Neural crest cell (in vitro differentiated cells): ENCODE measurements around the gene SPACA7. TPM values are rescaled to one million over a fixed set of nuclear protein-coding genes. Genes with fewer than 3 reads are reported as not detected.
"Not testable (repeated sequence)": the region's sequence is repeated elsewhere in the genome, so short reads cannot be mapped to it uniquely, and the experiment has no call there.

Experiments
- DNase-seq: peaks from one replicate; pipeline ENCODE4 v3.0.0; 2021; ENCODE audit warnings: low read depth, mixed read lengths, low spot score
- H3K27ac Mint-ChIP-seq: one replicate; pipeline ENCODE4 v1.8.0; 2021; ENCODE audit warnings: mild to moderate bottlenecking, mixed read lengths; ENCODE audit not compliant: unreplicated experiment
- H3K27me3 Mint-ChIP-seq: 2 replicates; pipeline ENCODE4 v1.8.0; 2021; ENCODE audit warnings: low read depth, mild to moderate bottlenecking, mixed read lengths
- H3K36me3 Mint-ChIP-seq: 2 replicates; pipeline ENCODE4 v1.8.0; 2021; ENCODE audit warnings: low read depth, mild to moderate bottlenecking, mixed read lengths
- H3K4me1 Mint-ChIP-seq: 2 replicates; pipeline ENCODE4 v1.8.0; 2021; ENCODE audit warnings: mixed read lengths
- H3K4me3 Mint-ChIP-seq: one replicate; pipeline ENCODE4 v1.8.0; 2021; ENCODE audit warnings: mild to moderate bottlenecking, mixed read lengths
- H3K9me3 Mint-ChIP-seq: 2 replicates; pipeline ENCODE4 v1.8.0; 2021; ENCODE audit warnings: mixed read lengths
- total RNA-seq: library from RNA; stranded (reverse); gene quantifications from 2 replicates; pipeline ENCODE4 v1.2.1, GENCODE V29; 2021
- TF ChIP-seq, protein P1 (sequence below): fragments of 200-600 bp; sonication (generic); conservative IDR thresholded peaks from 2 replicates; pipeline ENCODE4 v1.5.0; 2021; ENCODE audit warnings: antibody characterized with exemption, mild to moderate bottlenecking

The SPACA7 gene
- total RNA-seq, 1 donor from 2014 or later, result not detected

DNA sequence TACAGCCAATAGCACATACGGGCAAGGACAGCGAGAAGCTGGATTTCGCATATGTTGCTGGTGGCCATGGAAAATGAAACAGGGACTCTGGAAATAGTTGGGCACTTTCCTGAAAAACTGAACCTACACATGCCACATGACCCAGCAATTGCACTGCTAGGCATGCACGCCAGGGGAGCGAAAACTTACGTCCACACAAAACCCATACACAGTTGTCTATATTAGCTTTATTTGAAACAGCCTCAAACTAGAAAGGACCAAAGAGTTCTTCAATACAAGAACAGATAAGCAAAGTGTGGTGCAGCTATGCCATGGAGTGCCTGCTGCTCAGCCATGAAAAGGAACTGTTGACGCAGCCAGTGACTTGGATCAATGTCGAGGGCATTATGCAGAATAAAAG lies 7.3 kb upstream of the SPACA7 start:
- H3K27ac Mint-ChIP-seq, result no peak overlapping the region
- DNase-seq, result no peak
- no peaks in the 10 kb centered on the region for H3K4me1 Mint-ChIP-seq
- H3K4me3 Mint-ChIP-seq, result no peak overlapping the region
- peaks cover 3% of the 10 kb centered on the region for H3K9me3 Mint-ChIP-seq
- TF ChIP-seq, protein P1, sequence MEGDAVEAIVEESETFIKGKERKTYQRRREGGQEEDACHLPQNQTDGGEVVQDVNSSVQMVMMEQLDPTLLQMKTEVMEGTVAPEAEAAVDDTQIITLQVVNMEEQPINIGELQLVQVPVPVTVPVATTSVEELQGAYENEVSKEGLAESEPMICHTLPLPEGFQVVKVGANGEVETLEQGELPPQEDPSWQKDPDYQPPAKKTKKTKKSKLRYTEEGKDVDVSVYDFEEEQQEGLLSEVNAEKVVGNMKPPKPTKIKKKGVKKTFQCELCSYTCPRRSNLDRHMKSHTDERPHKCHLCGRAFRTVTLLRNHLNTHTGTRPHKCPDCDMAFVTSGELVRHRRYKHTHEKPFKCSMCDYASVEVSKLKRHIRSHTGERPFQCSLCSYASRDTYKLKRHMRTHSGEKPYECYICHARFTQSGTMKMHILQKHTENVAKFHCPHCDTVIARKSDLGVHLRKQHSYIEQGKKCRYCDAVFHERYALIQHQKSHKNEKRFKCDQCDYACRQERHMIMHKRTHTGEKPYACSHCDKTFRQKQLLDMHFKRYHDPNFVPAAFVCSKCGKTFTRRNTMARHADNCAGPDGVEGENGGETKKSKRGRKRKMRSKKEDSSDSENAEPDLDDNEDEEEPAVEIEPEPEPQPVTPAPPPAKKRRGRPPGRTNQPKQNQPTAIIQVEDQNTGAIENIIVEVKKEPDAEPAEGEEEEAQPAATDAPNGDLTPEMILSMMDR, result no peak
- H3K27me3 Mint-ChIP-seq, result peaks cover 7% of the 10 kb centered on the region
- no peaks in the 10 kb centered on the region for H3K36me3 Mint-ChIP-seq

DNA sequence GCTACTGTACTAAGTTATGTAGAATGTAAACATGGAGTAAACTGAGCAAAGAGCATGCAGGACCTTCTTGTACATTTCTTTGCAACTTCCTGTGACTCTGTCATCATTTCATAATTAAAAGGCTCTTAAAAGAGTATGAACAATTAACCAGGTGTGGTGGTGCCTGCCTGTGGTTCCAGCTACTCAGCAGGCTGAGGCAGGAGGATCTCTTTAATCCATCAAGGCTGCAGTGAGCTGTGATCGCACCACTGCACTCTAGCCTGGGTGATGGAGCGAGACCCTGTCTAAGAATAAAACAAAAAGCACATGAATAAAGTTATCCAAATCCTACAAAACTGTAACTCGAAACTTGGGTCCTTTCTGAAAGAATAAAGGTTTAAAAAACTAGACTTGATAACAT lies 5.8 kb upstream of the SPACA7 start:
- no peak overlapping the region for H3K27ac Mint-ChIP-seq
- no peaks in the 10 kb centered on the region for H3K36me3 Mint-ChIP-seq
- H3K9me3 Mint-ChIP-seq, result peaks cover 3% of the 10 kb centered on the region
- TF ChIP-seq, protein P1, result no peak
- no peaks in the 10 kb centered on the region for H3K4me1 Mint-ChIP-seq
- DNase-seq, result no peak
- H3K27me3 Mint-ChIP-seq, result peaks cover 7% of the 10 kb centered on the region
- no peak overlapping the region for H3K4me3 Mint-ChIP-seq

DNA sequence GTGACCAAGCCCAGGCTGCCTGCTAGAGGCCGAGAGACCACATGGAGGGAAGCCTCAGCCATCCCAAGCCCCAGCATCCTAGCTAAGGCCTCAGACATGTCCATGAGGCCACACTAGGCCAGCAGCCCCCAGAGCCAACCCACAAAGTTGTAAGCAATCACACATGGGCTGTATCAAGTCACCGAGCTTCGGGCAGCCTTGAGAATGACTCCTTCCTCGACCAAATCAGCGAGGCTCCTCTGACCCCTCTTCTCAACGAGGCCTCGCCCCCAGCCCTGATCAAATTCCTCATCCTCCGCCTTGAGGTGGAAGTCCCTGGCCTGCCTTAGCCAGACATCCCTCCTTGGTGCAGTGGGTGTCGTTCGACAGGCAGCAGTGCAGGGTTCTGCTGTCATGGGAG lies 1.9 kb upstream of the SPACA7 start:
- H3K27me3 Mint-ChIP-seq, result peaks cover 7% of the 10 kb centered on the region
- H3K9me3 Mint-ChIP-seq, result peaks cover 3% of the 10 kb centered on the region
- no peak overlapping the region for H3K27ac Mint-ChIP-seq
- no peak for DNase-seq
- TF ChIP-seq, protein P1, result no peak
- no peak overlapping the region for H3K4me3 Mint-ChIP-seq
- peaks cover 3% of the 10 kb centered on the region for H3K36me3 Mint-ChIP-seq
- no peaks in the 10 kb centered on the region for H3K4me1 Mint-ChIP-seq

DNA sequence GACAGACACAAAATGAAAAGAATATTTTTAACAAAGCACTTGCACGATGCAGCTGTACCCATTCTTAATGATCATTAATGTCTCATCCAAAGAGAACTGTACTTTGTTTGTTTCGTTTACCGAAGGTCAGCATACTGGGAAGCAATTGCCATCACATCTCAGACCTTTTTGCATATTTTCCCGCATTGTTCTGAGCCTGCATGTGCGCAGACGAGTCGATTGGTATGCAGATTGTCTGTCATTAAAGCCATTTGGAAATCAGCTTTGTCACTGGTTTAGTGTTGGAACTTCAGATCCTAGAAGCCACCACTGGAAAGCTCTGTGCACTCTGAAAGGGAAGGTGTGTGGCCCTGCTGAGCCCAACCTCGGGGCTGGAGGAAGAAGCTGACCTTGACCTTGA lies 15.6 kb downstream of the SPACA7 start:
- TF ChIP-seq, protein P1, result no peak
- Mint-ChIP-seq H3K4me3 (no peak overlapping the region), H3K27me3 (no peaks in the 10 kb centered on the region), H3K27ac (no peak overlapping the region), H3K36me3 (no peaks in the 10 kb centered on the region), H3K4me1 (no peaks in the 10 kb centered on the region), H3K9me3 (peaks cover 2% of the 10 kb centered on the region)
- no peak for DNase-seq

DNA sequence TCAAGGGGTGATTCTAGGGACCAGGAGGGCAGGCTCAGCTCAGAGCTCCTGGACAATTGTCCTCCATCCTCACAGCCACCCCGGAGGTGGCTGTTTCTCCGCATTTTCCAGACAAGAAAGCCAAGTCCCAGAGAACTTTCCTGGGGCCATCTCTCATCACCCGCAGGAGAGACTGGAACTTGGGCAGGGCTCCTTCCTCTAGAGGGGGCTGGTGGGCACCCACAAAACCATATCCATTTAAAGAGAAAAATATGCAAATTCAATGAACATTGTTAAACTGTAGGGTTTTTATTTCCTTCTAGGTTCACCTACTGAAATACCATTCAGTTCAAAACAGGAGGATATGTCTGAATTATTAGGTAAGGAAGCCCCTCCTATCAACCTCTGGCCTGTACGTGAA lies 16.6 kb downstream of the SPACA7 start:
- no peak overlapping the region for H3K27ac Mint-ChIP-seq
- peaks cover 2% of the 10 kb centered on the region for H3K9me3 Mint-ChIP-seq
- H3K4me3 Mint-ChIP-seq, result no peak overlapping the region
- no peaks in the 10 kb centered on the region for H3K36me3 Mint-ChIP-seq
- no peak for DNase-seq
- TF ChIP-seq, protein P1, result no peak
- no peaks in the 10 kb centered on the region for H3K4me1 Mint-ChIP-seq
- no peaks in the 10 kb centered on the region for H3K27me3 Mint-ChIP-seq

DNA sequence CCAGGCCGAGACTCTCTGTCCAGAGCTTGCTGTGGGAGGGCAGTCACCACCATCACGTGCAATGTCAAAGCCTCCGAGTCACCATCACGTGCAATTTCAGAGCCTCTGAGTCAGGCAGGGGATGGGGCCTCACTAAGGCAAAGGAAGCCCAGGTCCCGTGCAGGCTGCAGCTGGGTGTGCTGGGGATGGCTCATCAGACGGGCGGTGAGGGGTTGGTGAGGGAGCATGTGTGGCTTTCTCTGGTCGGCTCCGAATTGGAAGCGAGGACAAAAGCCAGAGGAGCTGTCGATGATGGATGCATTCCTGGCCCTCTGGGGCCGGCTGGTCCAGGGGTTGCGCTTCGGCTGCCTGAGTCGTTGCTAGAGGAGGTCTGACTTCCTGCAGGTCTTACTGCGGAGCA lies 18.9 kb downstream of the SPACA7 start:
- H3K36me3 Mint-ChIP-seq, DNase-seq, H3K4me1 Mint-ChIP-seq, H3K9me3 Mint-ChIP-seq, H3K27ac Mint-ChIP-seq, H3K4me3 Mint-ChIP-seq, H3K27me3 Mint-ChIP-seq: not testable (repeated sequence)

DNA sequence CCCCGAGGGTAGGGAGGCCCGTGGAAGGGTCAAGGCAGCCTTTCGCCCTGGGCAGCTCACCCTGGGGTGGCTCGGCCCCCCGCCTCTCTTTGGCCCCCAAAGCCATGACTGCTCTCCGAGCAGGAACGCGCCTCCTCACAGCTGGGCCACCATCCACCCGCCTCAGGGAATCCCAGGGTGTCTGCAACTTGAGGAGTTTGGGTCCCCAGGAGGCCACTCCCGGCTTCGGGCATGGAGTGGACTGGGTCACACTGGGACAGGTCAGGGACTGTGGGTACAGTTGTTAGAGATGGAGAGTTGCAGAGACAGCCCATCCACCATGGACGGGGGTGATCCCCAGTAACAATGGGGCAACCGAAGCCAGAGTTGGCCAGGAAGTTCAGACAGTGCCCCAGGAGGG lies 19.8 kb downstream of the SPACA7 start:
- not testable (repeated sequence) for DNase-seq, H3K27ac Mint-ChIP-seq, H3K4me1 Mint-ChIP-seq, H3K36me3 Mint-ChIP-seq, H3K4me3 Mint-ChIP-seq, H3K9me3 Mint-ChIP-seq, H3K27me3 Mint-ChIP-seq
